IMR-90 (cell line): ENCODE data around the gene HSD17B11.

Source experiments
- MAFK ChIP-seq: IDR thresholded peaks from 2 replicates; pipeline ENCODE4 v1.6.1; 2012; ENCODE audit warnings: low read depth, low read length, improper control_type of control experiment
- MXI1 ChIP-seq: IDR thresholded peaks from 2 replicates; pipeline ENCODE4 v1.6.1; 2012; ENCODE audit warnings: low read depth, mild to moderate bottlenecking, low read length, moderate library complexity, borderline replicate concordance
- POLR2A ChIP-seq: IDR thresholded peaks from 2 replicates; pipeline ENCODE4 v1.6.1; 2012; ENCODE audit warnings: mild to moderate bottlenecking, low read depth, low read length
- RAD21 ChIP-seq: IDR thresholded peaks from 2 replicates; pipeline ENCODE4 v1.6.1; 2012; ENCODE audit warnings: low read length, improper control_type of control experiment
- TF ChIP-seq, protein P1 (sequence below): conservative IDR thresholded peaks from 2 replicates; pipeline ENCODE4 v1.5.1; 2012; ENCODE audit warnings: mild to moderate bottlenecking, low read depth, low read length, improper control_type of control experiment

DNA sequence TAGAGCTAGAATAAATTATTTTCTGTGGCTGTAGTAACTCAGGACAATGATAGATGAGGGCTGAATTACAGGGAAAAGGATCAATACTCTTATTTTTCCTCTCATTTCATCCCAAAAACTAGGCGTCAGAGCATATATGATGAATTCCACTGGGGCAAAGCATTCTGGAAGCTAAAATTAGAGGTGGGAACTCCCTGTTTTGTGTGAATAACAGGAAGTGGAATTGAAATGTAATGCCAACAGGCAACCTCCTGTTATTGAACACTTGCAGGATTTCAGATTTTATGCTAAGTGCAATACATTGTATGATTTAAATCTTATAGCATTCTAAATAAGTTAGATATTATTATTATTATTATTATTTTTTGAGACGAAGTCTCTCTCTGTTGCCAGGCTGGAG, 20.9 kb downstream of the HSD17B11 start:
- TF ChIP-seq, protein P1, sequence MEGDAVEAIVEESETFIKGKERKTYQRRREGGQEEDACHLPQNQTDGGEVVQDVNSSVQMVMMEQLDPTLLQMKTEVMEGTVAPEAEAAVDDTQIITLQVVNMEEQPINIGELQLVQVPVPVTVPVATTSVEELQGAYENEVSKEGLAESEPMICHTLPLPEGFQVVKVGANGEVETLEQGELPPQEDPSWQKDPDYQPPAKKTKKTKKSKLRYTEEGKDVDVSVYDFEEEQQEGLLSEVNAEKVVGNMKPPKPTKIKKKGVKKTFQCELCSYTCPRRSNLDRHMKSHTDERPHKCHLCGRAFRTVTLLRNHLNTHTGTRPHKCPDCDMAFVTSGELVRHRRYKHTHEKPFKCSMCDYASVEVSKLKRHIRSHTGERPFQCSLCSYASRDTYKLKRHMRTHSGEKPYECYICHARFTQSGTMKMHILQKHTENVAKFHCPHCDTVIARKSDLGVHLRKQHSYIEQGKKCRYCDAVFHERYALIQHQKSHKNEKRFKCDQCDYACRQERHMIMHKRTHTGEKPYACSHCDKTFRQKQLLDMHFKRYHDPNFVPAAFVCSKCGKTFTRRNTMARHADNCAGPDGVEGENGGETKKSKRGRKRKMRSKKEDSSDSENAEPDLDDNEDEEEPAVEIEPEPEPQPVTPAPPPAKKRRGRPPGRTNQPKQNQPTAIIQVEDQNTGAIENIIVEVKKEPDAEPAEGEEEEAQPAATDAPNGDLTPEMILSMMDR, result no peak
- TF ChIP-seq MAFK, result no peak
- no peak for TF ChIP-seq RAD21
- TF ChIP-seq MXI1, result no peak
- no peak for TF ChIP-seq POLR2A
